Body of pancreas (tissue), 4 donors: ENCODE results near the gene ERC2.

Experiments
- POLR2A ChIP-seq, 3 donors: fragments of 450-650 bp; IDR thresholded peaks; one replicate each; pipeline ENCODE4 v1.6.1; 2016; ENCODE audit warnings: antibody characterized with exemption in 3 of 3, mild to moderate bottlenecking in 2 of 3
- TF ChIP-seq, protein P1 (sequence below), 7 experiments: fragments of 450-650 bp in 4 of 7; fragments of 200-600 bp in 3 of 7; sonication (generic) in 3 of 7; IDR thresholded peaks; one replicate each; pipeline ENCODE4 v1.5.1; 2016 to 2019; ENCODE audit warnings: antibody characterized with exemption in 7 of 7

DNA sequence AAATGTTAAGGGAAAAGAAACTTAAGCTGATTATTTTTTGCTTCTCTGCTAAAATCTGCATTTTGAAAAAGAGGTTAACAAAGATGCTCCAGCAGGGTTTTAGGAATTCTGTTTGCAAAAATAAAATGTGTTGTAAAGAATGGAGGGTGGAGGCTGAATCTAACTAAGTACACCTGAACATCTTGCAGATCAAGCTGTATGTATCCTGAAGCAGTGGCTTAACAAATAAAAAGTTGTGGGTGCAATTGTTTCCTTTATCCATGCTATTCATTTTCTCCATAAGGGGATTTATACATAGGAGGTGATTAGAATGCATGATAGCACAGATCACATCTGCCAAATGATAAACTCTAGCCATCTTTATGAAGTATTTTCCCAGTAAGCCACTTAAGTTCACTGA, 466.3 kb downstream of the ERC2 start:
- TF ChIP-seq, protein P1, sequence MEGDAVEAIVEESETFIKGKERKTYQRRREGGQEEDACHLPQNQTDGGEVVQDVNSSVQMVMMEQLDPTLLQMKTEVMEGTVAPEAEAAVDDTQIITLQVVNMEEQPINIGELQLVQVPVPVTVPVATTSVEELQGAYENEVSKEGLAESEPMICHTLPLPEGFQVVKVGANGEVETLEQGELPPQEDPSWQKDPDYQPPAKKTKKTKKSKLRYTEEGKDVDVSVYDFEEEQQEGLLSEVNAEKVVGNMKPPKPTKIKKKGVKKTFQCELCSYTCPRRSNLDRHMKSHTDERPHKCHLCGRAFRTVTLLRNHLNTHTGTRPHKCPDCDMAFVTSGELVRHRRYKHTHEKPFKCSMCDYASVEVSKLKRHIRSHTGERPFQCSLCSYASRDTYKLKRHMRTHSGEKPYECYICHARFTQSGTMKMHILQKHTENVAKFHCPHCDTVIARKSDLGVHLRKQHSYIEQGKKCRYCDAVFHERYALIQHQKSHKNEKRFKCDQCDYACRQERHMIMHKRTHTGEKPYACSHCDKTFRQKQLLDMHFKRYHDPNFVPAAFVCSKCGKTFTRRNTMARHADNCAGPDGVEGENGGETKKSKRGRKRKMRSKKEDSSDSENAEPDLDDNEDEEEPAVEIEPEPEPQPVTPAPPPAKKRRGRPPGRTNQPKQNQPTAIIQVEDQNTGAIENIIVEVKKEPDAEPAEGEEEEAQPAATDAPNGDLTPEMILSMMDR (IDR thresholded peaks at IDR 0.05) = no peak
- no peak for TF ChIP-seq POLR2A (IDR thresholded peaks at IDR 0.05)
